ENCODE results near the gene CLPTM1.
"Not testable (repeated sequence)": the region's sequence is repeated elsewhere in the genome, so short reads cannot be mapped to it uniquely, and the experiment has no call there.

CLPTM1 gene

GRCh38 chr19:44947041-44947581 lies 8.1 kb upstream of the CLPTM1 start:
- no peak for DNase-seq

- no peak for DNase-seq
These were observed 6.9 kb upstream of the CLPTM1 start for GRCh38 chr19:44948237-44948636.

DNA sequence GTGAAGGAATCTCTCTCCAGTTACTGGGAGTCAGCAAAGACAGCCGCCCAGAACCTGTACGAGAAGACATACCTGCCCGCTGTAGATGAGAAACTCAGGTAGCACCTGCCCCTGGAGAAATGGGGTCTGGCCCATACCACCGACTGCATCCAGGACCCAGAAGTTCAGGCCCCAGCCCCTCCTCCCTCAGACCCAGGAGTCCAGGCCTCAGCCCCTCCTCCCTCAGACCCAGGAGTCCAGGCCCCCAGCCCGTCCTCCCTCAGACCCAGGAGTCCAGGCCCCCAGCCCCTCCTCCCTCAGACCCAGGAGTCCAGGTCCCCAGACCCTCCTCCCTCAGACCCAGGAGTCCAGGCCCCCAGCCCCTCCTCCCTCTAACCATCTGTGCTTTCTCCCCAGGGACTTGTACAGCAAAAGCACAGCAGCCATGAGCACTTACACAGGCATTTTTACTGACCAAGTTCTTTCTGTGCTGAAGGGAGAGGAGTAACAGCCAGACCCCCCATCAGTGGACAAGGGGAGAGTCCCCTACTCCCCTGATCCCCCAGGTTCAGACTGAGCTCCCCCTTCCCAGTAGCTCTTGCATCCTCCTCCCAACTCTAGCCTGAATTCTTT lies 6.3 kb upstream of the CLPTM1 start:
- DNase-seq, result no peak

DNA sequence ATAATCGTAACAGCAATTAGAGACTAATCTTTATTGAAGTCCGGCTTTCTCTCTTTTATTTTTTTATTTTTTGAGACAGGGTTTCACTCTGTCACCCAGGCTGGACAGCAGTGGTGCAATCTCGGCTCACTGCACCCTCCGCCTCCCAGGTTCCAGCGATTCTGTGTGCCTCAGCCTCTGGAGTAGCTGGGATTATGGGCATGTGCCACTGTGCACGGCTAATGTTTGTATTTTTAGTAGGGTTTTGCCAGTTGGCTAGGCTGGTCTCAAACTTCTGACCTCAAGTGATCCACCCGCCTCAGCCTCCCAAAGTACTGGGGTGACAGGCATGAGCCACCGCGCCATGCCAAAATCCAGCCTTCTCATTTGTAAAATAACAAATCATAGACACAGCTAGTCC lies 5.6 kb upstream of the CLPTM1 start:
- no peak for DNase-seq

- DNase-seq, result peak; percentile 23
These were observed 3.7 kb upstream of the CLPTM1 start for GRCh38 chr19:44951179-44952159.

GRCh38 chr19:44954278-44954648 lies 917 bp upstream of the CLPTM1 start:
- DNase-seq, result no peak

GRCh38 chr19:44955505-44956439 lies 592 bp downstream of the CLPTM1 start:
- DNase-seq, result no peak

GRCh38 chr19:44957526-44957925 lies 2.3 kb downstream of the CLPTM1 start:
- no peak for DNase-seq

GRCh38 chr19:44958090-44958489 lies 2.9 kb downstream of the CLPTM1 start:
- DNase-seq, result no peak

- DNase-seq, result no peak
These were observed 4.5 kb downstream of the CLPTM1 start for GRCh38 chr19:44959691-44960090.

- no peak for DNase-seq
These were observed 5.9 kb downstream of the CLPTM1 start for GRCh38 chr19:44960906-44961728.

DNA sequence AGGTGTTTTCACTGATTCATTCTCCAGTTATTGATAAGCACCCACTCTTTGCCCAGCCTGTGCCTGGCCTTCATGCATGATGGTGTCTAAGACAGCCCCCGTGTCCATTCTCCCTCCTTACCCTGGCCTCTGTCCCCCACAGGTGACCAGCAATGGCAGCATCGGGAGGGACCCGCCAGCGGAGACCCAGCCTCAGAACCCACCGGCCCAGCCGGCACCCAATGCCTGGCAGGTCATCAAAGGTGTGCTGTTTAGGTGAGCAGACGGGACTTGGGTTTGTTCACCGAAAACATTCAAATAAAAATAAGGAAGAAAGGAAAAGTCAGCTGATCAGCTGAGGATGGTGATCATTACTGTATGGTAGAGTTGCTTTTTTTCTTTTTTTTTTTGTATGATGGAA lies 6.6 kb downstream of the CLPTM1 start:
- no peak for DNase-seq

DNA sequence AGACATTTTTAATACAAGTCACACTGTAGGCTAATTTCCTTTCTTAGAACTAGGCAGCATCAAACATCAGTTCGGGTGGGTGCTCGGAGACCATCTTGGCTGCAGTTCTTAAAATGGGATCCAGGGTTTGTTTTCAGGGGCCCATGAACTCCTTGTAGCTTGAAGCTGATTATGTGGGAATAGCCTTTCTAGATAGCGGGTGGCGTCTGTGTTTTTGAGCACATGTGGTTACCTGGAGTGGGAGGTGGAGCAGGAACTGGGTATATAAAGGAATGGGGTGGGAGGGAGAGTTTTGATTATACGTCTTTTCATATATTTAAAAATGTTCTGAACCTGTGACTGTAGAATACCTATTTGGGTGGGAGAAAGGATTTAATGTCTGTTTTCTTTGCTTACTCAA lies 12.9 kb downstream of the CLPTM1 start:
- no peak for DNase-seq

DNA sequence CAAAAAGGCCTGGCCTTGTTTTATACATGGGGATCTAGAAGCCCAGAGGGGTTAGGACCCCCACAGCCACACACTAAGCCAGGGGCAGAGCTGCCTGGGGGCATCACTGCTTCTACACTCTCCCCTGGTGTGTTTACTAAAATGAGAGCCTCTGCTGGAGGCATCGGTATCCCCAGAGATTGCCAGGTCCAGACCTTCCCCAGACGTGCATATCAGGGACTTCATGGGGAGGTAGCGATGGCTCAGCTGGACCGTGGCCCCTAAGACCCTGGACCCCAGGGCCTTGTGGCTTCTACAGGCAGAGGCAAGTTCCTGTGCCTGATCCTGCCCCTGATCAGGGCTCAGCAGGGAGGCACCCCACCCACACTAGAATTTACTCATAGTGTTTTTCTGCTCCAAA lies 13.5 kb downstream of the CLPTM1 start:
- no peak for DNase-seq

DNA sequence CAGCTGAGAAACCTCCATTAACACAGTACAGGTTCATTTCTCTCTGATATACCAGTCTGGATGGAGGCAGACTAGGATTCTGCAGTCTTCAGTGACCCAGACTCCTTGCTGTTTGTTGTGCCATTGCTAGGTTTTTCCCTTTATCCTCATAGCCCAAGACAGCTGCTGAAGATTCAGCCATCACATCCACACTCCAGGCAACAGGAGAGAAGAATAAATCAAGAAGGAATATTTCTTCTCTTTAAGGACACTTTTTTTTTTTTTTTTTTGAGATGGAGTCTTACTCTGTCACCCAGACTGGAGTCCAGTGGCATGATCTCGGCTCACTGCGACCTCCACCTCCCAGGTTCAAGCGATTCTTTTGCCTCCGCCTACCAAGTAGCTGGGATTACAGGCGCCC lies 14.3 kb downstream of the CLPTM1 start:
- no peak for DNase-seq

GRCh38 chr19:44971451-44971850 lies 16.3 kb downstream of the CLPTM1 start:
- not testable (repeated sequence) for DNase-seq

GRCh38 chr19:44972802-44973201 lies 17.6 kb downstream of the CLPTM1 start:
- DNase-seq, result no peak

DNA sequence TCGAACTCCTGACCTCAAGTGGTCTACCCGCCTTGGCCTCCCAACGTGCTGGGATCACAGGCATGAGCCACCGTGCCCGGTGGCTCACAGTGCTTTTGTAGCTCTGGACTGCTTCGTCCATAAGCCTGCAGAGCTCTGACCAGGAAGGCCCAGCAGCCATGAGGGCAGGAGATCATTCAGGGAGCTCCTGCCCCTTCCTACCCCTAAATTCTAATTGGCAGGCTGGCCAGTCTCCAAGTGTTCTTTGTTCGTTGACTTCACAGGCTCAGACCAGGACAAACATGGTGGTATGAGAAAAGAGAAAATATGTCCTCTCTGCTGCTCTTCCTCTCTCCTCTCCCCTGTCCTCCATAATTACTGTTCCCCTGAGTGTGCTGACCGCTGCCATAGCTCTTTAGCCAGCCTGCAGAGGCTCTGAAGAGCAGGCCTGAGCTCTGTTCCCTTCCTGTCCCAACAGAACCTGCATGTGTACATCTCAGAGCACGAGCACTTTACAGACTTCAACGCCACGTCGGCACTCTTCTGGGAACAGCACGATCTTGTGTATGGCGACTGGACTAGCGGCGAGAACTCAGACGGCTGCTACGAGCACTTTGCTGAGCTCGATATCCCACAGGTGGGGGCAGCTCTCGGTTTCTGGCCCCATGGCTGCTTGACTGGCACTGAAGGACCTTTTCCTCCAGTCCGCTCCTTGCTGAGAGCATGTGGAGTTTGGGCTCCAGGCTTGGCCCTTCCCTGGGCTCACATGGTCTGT lies 19.0 kb downstream of the CLPTM1 start:
- no peak for DNase-seq

GRCh38 chr19:44974857-44975256 lies 19.7 kb downstream of the CLPTM1 start:
- DNase-seq, result no peak

- DNase-seq, result no peak
These were observed 20.3 kb downstream of the CLPTM1 start for GRCh38 chr19:44975444-44975843.

DNA sequence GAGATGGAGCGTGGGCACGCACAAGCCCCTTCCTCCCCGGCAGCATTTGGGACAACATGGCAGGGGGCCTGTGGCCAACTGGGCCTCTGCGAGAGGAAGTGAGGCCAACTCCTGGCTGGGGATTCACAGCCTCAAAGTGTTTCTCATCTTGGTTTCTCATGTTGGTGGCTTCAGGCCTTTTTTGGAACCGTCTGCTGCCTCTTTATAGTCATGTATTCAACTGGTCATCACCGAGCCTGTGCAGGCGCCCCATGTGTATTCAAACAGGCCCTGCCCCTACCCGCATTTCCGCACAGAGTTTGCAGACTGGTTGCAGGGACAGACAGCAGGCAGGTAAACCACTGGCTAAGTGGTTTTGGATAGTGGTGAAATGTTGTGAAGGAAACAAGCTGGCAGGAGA lies 28.8 kb downstream of the CLPTM1 start:
- no peak for DNase-seq

All from activated effector memory CD4-positive, alpha-beta T cell treated with Interleukin-2 at 50 U/mL for 16 hours (primary cell).